GM19240 (cell line): ENCODE data around the gene SUPT7L.
"Not testable (repeated sequence)": the region's sequence is repeated elsewhere in the genome, so short reads cannot be mapped to it uniquely, and the experiment has no call there.

Experiments used
- DNase-seq: peaks from one replicate; pipeline ENCODE4 v3.0.0; 2011; ENCODE audit warnings: low spot score; ENCODE audit not compliant: insufficient read length

SUPT7L gene

DNA sequence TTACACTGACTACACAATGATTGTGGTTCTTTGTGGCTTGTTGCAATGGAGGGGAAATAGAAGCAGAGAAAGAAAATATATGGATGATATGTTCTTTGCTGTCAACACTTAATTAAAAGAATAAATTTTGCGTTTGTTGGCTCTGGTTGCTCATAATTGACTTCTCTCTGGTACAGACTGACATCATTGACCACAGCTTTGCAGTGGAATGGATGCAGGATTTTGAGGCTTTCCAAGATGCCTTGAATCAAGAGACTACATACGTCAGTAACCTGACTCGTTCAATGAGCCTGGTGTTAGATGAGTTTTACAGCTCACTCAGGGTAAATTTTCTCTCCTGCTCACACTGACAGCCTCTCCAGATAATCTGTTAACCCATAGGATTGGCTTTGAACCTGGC lies 24.7 kb downstream of the SUPT7L start:
- no peak for DNase-seq

DNA sequence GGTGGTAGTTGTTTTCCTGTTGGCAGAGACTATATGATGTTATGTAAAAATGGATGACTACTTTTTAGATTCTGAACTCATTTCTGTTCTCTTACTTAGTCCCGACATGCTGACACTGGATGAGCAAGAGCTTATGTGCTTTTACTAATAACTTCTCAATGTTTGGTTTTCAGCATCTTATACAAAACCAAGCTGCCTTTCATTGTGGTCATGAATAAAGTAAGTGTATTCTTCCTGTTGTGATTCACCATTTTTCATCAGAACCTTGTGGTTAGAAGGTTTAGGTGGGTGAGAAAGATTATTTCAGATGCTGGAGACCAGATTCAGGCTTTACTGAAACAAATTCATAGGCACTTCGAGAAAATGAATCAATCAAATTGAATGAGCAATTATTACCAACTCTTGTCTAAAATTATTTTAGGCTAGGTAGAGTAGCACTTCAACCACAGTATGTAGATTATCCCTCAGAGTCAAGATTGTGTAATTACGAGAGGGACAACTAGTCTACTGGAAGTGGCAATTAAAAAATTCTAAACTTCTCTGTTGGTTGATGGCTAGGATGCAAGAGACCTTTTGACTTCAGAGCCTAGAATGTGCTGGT lies 25.3 kb downstream of the SUPT7L start:
- DNase-seq: no peak

DNA sequence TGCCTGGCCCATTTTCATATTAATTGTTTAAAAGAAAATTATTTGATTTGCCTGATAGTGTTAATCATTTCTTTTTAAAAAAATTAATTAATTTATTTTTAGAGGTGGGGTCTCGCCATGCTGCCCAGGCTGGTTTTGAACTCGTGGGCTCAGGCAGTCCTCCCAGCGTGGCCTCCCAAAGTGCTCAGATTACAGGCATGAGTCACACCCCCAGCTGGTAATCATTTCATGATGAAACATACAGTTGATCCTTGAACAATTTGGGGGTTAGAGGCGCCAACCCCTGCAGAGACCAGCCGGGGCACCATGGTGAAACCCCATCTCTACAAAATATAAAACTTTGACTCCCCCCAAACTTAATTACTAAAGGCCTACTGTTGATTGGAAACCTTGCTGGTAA lies 26.6 kb downstream of the SUPT7L start:
- DNase-seq: no peak

DNA sequence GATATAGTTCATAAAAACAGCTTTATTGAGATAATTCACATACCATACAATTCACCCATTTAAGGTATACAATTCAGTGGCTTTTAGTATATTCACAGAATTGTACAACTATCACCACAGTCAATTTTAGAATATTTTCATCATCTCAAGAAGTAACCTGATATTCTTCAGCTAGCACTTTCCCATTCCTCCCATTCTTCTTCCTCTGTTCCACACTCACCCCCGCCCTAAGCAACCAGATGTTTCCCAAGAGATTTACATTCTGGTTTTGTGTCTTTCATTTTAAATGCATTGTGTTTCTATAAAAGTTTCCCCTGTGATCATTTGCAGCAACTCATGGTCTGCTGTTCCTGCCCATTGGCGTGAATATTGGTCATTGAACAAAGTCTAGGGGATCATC lies 29.1 kb downstream of the SUPT7L start:
- DNase-seq: no peak

DNA sequence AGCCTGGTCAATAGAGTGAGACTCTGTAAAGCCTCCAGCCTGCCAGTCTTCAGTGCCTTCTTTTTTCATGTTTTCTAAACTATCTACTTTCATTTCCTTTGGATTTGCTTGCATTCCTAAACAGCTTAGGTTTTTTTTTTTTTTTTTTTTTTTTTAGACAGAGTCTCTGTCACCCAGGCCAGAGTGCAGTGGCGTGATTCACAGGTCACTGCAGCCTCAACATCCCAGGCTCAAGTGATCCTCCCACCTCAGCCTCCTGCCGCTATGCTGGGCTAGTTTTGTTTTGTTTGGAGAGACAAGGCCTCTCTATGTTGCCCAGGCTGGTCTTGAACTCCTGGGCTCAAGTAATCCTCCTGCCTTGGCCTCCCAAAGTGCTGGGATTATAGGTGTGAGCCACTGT lies 33.2 kb downstream of the SUPT7L start:
- DNase-seq: not testable (repeated sequence)

DNA sequence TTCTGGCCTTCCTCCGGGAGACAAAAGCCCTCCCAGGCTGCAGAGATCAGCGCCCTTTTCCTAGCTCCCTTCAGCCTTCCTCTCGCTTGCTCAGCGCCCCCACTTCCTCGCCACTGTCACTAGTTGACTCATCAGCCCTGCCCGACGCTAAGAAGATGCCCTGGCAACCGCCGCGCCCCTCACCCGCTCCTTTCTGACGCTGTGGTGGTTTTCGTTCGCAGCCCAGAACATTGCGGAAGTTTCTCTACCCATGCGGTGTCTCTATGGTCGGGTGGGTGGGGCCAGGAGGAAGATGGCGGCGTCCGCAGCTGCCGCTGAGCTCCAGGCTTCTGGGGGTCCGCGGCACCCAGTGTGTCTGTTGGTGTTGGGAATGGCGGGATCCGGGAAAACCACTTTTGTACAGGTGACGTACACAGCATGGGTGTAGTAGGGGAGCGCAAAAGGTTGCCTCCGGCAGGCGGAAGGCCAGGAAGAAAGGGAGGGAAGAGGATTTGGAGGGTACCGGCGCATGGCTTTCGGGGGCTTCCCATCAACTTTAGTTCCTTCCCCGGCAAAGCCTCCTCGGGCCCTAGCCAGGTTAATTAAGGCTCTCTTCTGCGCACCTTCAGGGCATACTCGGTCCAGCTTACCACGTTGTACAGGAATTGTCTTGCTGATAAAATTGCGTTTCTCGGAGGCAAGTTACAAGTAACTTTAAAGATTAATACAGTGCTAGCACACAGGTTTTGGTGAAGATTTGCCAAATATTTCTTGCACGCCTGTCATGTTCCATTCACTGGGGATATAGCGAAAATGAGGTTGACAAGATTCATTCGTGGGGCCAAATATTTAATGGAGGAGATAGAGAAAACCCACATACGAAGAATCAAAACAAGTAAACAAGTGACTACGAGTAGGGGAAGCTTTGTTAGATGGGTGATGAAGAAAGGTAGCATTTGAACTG lies 34.4 kb downstream of the SUPT7L start, which contains the start of the genes CCDC121 and GPN1:
CCDC121 (minus strand) TSS at position 246 of the 943 bp plus-strand sequence. CDS start 1,213 bp downstream, outside the sequence.
GPN1 (plus strand) TSS at position 284 of the 943 bp plus-strand sequence; CDS start at position 293, 9 bp downstream.
- DNase-seq: peak; percentile 80

DNA sequence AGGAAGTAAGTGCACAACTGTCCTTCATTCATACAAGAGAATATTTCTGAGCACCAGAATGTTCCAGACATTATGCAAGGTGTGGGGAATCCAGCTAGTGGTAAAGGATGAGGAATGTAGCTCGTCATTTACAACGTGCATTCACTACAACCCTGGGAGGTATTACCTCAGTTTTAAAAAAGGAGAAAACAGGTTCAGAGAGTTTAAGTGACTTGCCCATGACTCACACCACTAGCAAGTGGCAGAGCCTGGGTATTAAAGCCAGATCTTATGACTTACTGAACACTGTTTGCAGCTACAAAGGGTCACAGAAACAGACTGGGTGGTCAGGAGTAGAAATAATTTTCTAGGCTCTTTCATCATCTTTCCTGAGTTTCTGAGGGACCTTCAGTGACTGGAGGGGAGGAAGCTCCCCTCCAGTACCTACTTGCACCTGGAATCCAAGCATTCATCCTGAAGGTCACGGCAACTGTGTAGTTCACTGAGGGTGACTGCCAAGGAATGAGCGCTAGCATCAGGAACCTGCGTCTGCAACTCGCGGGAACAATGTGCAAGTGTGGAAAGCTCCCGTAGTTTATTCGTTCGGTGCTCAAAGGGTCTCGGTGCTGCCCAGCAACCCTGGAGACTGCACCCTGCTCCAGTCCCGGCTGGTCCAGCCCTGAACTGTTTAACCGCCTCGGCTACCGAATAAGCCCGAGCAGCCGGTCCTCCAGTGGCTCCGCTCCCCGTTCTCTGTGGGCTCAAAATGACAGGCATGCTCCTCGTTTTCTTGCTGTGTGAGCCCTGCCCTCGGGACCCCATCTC lies 35.2 kb downstream of the SUPT7L start:
- no peak for DNase-seq

DNA sequence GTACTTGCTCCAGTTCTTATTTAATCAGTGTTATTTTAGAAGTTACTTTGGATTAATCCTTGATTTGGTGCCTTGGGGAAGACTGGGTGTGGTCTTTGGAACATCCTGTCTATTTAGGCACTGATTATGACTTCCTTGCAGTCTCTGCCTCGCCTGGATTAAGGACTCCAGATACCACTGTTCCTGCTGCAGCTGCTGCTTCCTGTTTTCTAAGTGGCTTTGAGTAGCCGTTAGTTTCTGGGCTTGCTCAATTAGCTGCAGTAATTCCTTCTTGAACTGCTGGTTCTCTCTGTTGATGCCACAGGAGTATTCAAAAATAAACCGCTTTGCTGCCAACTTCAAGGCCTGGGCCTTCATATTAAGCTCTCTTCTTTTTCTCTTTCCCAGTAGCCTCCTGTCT lies 36.5 kb downstream of the SUPT7L start:
- not testable (repeated sequence) for DNase-seq

DNA sequence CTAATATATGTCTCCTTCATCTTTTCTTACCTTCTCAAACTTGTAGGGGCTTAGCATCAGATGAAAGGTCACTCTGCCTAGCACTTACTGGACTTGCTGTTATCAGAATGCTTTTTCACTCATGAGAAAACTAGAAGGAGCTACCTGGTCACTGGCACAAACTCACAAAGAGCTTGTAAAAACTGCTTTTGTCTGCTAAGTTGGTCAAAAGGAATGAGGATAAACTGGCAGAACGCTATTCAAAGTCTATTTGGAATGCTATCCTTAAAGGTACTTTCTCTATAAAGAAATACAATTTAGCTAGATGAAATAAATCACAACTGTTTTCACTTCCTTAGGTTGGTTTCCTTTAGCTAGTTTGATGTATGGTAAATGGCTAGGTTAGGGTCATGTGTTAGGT lies 37.1 kb downstream of the SUPT7L start:
- DNase-seq: not testable (repeated sequence)

DNA sequence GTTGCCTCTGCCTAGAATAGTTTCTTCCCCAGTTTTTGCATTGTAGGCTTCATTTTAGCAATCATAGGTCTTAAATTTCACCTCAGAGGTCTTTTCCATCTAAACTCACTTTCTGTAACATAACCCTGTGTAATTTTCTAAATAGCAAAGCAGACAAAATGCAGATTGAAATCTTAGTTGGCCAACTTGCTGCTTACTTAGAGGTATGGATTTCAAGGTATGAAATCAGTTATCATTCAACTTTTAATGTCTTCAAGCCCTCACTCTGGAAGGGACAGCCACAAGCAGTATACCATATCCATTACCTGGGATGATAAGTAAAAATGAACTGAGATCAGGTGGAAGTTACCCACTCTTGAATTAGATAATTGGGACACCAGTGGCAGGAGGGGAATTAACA lies 38.5 kb downstream of the SUPT7L start:
- no peak for DNase-seq

DNA sequence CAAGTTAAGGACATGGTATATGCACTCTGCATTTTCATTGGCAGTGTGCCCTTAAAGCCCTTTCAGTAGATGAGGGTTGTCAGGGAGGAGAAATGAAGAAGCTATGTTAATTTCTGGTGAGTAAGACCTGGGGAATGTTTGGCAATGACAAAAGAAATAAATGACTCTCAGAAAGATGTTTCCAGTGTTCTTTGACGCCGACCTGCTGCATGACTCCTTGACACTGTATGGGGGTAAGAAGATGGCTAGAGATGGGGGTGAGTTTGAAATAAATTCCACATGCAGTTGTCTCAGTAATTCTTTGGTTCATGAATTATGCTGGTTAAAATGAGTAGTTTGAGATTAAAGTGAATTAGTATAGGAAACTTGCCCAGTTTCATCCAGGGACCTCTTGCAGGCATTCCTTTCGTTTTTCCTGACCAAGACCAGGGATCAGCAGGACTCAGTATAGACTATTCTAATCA lies 40.5 kb downstream of the SUPT7L start:
- DNase-seq: no peak

DNA sequence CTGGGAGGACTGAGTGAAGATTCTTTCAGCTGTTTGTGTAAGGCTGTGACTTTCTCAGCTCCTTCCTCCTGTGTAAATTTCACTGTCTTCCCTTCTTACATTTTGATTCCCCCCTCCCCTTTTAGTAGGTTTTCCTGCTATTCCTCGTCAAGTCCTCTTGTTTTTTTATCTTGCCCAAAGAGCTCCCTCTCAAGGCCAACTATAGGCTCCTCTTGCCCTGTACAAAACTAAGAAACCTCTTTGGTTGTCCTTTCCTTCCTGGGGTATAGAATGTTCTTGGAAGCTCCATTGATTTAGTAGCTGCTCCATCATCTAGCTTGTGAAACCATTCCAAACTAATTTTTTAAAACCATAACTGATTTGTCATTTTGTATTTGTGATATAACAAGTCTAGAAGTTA lies 41.9 kb downstream of the SUPT7L start:
- no peak for DNase-seq

DNA sequence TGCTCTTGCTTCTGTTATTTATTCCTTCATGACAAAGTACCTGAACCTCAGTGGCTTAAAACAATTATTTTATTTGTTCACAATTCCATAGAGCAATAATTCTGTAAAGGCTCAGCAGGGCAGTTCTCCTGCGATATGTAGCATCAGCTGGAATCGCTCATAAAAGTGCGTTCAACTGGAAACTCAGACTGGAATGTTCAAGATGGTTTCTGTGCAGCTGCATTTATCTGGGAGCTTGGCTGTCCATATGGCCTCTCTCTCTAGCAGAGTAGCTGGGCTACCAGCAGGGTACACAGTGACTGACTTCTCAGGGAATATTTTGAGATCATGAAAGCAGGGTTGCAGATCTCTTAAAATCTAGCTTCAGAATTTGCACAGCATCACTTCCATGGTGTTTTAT lies 48.1 kb downstream of the SUPT7L start:
- DNase-seq: no peak

DNA sequence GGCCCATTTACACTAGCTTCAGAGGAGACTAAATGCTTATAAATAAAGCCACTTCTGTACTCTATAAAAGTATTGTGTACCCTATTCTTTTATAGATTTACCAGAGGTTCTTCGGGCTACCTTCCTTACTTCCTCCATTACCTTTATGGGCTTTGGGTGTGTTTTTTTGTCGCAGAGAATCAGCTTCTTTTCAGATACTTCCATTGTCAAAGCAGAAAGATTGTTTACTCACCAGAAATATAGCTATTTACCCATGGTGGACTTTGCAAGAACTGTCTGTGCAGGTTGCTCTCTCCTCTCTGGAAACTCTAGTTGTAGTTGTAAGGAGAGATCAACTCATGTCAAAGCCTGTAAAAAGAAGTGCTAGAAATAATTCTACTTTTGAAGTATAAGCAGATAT lies 49.4 kb downstream of the SUPT7L start:
- DNase-seq: no peak

DNA sequence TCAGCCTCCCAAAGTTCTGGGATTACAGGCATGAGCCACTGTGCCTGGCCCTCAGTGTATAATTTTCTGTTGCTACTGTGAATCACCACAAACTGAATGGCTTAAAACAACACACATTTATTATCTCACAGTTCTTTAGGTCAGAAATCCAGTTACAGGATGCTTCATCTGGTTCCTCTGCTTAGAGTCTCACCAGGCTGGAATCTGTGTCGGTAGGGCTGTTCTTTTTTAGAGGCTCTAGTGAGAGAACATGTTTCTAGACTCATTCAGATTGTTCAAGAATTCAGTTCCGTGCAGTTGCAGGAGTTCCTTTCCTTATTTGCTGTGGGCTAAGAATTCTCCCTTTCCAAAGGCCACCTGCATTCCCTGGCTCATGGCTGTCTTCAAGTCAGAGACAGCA lies 56.8 kb downstream of the SUPT7L start:
- DNase-seq: no peak
